ENCODE results near the gene LRRC14B.
A peak's percentile ranks its signal among the peaks of the same experiment; 100 is the strongest.
"Not testable (repeated sequence)": the region's sequence is repeated elsewhere in the genome, so short reads cannot be mapped to it uniquely, and the experiment has no call there.

LRRC14B gene

DNA sequence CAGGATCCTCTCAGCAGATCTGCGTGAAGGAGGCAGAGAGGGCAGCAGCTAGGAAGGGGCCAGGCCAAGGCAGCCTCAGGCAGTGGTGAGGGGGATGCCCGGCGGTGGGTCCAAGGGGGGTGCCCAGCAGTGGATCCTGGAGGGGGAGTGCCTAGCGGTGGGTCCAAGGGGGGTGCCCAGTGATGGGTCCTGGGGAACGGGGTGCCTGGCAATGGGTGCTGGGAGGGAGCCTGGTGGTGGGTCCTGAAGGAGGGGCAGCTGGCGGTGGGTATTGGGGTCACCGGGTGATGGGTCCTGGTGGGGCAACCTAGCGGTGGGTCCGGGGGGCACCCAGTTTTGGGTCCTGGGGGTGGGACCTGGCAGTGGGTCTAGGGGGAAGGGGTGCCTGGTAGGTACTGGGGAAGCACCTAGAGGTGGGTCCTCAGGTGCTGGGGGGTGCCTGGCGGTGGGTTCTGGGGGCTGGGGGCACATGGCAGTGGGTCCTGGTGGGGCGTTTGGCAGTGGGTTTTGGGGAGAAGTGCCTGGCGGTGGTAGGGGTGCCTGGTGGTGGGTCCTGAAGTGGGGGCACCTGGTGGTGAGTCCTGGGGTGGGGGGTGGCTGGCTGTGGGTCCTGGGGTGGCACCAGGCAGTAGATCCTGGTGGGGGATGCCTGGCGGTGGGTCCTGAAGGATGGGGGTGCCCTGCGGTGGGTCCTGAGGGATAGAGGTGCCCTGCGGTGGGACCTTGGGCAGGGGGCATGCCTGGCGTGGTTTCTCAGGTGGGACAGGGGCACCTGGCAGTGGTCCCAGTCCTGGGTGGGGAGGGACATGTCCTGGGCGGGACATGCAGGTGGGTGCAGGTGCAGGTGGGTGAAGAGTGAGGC, 1.9 kb downstream of the LRRC14B start:
- DNase-seq (ENCODE audit: low read depth), result no peak

DNA sequence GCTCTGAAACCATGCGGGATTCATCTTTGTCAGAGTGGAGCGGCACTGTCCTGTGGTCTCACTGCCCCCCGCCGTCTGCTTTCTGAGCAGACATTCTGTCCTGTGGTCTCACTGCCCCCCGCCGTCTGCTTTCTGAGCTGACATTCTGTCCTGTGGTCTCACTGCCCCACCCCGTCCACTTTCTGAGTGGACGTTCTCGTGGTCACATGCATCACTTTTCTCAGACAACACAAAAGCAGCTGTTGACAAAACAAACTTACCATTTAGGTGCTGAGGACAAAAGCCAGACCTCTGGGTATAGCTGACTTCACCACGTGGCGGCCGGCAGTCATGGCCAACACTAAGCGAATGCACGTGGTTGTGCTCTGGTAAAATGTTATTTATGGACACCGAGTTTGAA, 2.8 kb downstream of the LRRC14B start:
- DNase-seq (ENCODE audit: low read depth), result no peak

DNA sequence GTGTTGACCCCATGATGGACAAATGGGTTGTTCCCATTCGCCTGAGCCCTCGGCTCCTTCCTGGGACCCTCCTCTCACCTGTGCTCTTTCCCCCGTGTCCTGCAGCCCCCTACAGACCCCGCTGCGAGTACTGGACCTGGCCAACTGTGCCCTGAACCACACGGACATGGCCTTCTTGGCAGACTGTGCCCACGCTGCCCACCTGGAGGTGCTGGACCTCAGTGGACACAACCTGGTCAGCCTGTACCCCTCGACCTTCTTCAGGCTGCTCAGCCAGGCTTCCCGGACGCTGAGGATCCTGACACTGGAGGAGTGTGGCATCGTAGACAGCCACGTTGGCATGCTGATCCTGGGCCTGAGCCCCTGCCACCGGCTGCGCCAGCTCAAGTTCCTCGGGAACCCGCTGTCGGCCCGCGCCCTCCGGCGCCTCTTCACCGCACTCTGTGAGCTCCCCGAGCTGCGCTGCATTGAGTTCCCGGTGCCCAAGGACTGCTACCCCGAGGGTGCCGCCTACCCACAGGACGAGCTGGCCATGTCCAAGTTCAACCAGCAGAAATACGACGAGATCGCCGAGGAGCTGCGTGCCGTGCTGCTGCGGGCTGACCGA, 3.4 kb downstream of the LRRC14B start:
- no peak for DNase-seq (ENCODE audit: low read depth)

DNA sequence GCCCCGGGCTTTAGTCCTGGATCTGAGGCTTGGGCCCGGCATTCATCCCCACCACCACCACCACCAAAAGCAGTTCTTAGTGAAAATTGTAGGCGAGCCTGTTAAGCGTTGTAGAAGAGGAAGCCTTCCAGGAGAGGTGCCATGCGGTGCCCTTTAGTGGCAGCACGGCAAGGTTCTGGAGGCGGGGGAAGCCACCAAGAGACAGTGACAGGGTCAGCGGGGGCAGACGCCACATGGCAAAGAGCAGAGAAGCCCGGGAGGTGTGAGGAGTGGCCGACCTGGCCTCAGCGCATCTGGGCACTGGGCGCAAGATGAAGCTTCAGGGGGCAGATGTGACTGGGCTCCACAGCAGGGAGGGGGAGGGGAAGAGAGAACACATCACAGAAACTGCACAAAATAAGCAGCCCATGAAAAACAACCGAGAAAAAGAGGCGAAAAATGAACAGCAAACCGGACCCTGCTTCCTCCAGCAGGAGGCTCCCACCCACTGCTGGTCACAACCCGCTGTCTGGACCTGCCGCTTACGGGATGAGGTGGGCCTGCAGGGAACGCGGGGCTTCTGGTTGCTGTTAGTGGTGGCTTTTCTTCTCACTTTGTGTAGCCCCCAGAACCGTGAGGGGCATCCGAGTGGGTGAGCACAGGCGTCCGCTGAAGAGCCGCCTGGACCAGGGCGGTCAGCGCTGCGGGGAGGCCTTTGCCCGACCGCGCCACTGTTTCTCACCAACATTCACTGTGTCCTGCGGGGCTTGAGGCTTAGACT, 4.3 kb downstream of the LRRC14B start:
- DNase-seq (ENCODE audit: low read depth), result no peak

DNA sequence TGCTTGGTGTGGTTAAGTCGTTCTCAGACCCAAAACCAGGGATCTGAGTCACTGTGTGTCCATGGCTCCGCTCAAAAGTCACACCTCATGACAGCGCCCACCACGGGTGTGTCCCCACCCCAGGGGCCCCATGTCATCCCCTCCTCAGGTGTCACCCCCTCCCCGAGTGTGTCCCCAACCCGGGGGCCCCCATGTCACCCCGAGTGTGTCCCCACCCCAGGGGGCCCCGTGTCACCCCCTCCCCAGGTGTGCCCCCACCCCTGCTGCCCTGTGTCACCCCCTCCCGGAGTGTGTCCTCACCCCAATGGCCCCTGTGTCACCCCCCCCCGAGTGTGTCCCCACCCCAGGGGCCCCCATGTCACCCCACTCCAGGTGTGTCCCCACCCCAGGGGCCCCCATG, 5.1 kb downstream of the LRRC14B start:
- DNase-seq (ENCODE audit: low read depth), result no peak

DNA sequence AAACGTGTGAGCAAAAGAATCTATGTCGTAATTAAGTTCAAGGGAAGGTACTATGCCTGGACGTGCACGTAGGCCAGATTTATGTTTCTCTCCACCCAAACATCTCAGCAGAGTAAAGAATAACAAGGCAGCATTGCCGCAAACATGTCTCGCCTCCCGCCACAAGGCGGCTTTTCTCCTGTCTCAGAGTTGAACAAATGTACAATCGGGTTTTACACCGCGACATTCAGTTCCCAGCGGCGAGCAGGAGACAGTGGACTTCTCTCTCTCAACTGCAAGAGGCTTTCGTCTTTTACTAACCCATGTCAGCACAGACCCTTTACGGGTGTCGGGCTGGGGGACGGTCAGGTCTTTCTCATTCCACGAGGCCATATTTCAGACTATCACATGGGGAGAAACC, 5.7 kb downstream of the LRRC14B start:
- not testable (repeated sequence) for DNase-seq (ENCODE audit: low read depth)

DNA sequence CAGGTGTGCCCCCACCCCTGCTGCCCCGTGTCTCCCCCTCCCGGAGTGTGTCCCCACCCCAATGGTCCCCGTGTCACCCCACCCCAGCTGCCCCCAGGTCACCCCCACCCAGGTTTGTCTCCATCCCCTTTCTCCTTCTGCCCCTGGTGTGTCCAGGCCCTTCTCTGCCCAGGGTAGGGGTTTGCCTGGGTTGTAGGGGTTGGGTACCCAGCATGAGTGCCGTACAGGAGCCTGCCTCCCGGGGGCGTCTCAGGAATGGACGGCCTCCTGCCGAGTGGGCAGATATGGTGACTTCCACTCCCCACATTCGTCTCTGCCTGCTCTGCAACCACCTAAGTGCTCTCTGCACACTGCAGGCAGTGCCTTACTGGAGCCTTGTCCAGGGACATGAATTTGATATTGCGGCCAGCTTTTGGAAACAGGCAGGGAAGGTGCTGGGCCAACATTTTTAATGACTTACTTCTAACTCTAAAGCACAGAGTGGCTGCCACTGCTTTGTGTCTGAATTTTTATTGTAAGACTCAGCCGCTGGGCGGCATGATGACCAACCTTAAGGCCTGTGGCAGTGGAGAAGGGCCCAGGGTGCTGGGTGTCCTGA, 6.7 kb downstream of the LRRC14B start:
- DNase-seq (ENCODE audit: low read depth), result no peak

DNA sequence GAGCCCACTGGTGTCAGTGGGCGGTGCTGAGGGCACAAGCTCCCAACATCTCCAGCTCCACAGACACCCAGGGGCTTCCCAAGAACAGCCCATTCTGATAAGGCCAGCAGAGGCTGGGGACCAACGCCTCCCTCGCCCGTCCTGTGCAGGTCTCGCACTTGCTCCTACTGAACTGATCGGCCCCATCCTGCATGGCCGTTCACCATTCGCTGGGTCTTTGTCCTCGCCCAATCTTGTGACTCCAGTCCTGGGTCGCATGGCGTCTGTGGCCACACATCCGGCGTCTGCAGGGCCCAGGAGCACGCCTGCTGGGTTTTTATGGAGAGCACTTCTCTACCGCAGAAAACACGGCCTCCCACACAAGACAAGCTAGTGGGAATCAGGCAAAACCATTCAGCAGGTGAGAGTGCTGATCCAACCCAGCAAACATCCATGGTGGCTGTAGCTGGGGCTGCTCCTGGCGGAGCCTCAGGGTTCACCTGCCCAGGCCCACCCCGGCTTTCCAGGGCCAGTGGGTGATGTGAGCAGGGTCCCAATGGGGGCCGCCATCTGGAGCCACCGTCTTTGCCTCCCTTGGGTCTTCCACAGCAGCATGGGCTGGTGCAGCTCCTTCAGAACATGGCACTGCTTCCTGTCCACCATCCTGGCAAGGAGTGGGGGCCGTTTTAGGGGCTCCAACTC, 7.4 kb downstream of the LRRC14B start:
- no peak for DNase-seq (ENCODE audit: low read depth)

DNA sequence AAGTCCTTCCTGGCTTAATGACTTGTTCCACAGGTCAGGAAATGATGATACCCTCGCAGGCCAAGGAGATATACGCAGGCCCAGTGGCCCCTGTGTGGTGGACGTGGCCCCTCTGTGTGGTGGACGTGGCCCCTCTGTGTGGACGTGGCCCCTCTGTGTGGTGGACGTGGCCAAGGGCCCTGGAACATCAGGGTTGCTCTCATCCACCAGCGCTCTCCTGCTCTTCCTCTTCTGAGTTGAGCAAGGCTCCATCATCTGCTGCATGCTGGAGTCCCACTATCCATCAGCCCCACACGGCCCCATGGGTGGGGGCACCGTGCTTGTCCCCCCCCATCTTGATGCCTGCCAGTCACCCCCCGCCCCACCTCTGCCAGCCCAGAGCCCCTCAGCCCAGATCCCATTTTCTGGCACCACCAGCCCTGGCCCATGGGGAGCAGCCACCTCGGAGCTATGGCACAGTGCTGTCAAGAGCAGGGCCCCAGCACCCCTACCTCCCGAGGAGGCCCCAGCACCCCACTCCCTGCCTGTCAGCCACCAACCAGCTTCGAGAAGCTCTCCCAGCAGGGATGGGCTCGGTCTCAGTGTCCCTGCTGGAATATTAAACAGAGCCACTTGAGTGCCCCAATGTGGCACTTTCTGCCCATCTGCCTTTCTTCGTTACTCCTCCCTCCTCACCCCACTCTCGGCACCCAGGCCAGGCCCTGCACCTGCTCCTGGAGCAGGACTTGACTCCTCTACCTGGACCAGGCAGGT, 8.1 kb downstream of the LRRC14B start:
- no peak for DNase-seq (ENCODE audit: low read depth)

DNA sequence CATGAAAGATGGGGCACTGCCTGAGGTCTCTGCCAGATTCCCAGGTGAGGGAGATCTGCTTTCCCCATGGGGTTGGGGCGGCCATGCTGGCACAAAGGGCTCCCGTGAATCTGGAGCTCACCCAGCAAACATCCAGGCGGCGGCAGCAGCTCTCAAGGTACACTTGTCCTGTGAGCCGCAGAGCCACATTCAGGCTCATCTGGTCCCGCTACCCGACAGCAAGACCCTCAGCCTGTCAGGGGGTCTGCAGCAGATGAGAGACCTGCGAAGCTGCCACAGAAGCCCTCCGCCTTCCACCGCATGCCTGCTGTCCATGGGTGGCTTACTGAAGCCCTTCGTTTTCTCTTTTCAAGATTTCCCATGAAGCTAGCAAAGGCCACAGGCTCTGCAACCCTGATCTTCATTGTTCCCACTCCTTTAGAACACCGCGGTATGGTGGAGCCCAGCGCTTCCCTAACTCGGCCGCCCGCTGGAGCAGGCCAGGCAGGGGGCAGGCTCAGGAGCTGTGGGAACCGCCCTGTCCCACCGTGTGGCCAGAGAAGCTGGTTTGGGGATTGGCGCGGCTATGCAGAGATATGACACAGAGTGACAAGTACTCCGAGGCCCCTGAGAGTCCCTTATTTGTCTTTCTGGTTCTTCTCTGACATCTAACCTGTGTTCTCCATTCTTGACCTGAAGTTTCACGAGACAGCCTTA, 8.8 kb downstream of the LRRC14B start:
- no peak for DNase-seq (ENCODE audit: low read depth)

DNA sequence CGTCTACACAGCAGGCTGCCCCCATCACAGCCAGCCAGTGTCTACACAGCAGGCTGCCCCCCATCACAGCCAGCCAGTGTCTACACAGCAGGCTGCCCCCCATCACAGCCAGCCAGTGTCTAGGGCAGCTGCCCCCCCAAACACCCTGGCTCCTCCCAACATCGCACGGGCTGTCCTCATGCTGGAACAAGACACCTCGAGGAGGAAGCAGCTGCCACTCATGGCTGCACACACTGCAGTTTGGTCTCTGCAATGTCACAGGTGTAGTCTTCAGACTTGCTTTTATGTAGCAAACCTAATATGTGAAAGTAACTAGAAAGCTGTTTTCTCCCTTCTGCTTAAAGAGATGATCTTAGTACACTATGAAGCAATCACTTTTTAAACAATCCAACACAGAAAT, 9.7 kb downstream of the LRRC14B start:
- no peak for DNase-seq (ENCODE audit: low read depth)

DNA sequence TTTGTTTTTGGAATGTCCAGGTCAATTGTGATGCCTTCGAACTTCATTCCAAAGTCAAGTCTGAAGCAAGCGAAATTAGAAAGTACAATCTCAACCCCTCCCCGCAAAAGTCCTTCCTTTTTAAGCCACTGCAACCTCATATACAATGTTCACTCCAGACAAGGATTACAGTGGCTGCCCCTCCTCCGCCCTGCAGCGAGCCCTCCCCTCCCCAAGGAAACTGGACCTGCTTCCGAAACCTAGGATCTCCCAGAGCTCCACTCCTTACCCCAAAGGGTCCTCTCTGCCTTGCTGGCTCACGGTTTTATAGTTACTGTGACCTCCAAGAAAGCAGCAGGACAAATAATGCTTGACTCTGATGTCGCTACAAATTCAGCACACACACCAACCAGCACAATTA, 10.4 kb downstream of the LRRC14B start:
- DNase-seq (ENCODE audit: low read depth), result no peak

DNA sequence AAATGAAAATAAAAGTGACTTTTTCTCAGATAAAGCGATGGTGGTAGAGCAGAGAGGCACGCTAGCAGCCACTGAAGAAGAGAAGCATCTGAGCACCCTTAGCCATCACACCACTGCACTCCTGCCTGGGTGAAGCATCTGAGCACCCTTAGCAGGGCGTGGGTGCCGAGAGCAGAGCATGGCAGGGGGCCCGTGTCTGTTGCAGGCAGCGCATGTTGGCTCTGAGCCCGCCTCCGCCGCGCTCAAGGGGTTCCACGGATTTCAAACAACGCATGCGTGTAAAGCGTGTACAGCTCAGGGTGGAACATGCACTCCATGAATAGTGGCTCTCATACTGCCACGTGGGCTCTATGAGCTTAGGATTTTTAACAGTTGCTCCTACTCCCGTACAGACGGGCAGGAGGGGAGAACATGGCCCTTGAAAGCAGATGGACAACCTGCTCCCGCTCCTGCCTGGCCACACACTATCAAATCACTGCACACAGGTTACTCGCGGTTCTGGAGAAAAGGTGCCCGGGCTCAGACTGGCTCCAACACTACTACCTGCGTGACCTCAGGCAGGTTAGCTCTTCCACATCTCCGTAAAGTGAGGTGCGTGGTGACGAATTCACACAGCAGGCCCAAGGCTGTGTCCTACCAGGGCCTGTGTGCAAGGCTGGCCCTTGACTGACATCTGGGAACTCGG, 12.1 kb downstream of the LRRC14B start:
- DNase-seq (ENCODE audit: low read depth), result no peak

DNA sequence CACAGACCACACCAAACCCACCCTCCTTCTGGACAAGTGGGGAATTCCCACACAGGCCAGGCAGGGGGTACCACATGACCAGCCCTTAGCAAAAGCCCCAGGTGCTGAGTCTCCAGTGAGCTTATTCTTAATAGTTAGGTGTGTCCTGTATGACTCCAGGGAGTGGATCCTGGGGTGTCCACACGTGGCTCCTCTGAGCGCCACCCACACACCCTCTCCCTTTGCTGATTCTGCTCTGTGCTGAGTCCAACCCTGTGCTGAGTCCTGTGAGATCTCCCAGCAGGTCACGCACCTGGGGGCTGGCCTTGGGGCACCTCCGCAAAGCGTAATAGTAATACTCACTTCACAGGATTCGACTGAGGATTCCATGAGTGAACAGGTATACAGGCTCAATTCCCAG, 12.7 kb downstream of the LRRC14B start:
- no peak for DNase-seq (ENCODE audit: low read depth)

DNA sequence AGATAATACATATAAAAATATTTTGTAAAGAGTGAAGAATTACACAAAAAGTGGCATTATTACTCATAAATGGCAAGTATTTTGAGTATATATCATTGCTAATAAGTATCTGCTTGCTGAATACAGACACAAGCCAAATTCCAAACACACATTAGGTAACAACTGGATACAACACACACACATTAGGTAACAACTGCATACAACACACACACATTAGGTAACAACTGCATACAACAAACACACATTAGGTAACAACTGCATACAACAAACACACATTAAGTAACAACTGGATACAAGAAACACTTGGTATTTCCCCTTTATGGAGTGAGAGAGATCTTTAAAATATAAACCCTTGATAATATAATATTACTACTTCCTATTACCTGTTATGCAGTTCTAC, 13.2 kb downstream of the LRRC14B start:
- no peak for DNase-seq (ENCODE audit: low read depth)

DNA sequence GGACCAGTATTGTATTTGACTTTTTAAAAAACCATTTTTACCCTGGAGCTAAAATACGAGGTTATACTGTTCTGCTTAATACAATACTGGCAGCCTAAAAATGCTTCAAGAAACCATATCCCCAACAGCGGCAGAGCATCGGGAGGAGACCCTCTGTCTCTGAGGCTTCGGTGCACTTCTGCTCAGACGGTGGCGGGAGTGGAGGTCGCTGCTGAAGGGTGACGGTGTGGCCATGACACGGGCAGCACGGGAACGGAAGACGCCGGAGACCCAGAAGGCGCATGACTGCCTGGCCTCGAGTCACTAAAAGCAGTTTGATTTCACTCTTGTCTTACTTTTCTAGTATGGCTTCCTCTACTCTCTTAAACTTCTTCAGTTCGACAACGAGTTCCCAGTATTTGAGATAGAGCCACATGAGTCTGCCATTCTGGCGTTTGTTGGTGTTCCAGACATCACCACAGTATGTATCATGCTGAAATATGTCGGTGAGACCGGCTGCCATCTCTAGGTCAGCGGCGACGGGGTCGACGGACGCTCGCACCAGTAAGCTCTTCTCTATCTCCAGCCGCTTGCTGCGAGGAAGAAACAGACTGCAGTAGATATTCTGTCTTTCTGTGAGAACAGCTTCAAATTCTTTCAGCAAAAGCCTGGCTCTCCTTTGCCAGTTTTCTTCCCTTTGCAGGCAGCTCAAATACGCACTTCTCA, 13.8 kb downstream of the LRRC14B start:
- DNase-seq (ENCODE audit: low read depth), result no peak

DNA sequence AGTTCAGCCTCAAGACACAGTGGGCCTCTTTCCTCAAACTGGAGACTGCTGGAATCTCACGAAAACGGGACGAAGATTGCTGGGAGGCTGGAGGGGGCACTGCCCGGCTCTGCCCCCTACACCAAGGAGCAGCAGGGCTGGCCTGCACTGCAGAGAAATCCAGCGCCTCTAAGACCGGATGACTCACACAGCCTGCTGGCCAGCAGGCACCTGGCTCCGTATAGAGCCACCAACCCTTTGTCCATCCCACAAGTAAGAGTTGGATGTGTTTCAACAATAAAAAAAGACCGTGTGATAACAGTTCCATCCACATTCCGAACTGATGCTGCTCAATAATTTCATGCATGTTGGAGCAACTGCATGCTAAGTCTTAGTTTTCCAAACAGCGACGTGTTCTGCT, 15.1 kb downstream of the LRRC14B start:
- peak; percentile 23 for DNase-seq (ENCODE audit: low read depth)

DNA sequence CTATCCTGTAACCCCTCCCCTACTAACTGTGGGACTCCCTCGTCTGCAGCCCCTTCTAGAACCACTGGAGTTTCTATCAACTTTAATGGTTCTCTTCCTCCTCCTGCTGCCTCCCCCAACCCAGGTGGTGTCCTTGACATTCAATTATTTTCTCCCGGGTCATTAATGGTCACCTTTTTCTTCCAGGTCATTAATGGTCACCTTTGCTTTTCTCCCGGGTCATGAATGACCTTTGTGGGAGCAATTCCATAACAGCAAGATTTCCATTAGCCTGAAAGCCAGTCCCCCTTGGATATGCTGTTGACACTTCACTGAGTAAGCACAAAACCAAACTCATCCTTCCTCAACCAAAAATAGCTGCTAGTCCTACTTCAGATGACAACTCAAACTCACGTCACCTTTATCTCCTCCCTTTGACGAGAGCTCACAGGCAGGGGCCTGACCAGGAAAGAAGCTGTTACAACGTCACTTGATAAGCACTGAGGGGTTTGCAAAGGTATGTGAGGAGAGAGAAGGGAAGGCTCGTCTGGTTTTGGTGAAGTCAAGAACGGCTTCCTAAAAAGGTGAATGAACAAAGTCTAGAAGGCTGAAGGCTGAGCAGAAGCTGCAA, 15.7 kb downstream of the LRRC14B start:
- DNase-seq (ENCODE audit: low read depth), result no peak

DNA sequence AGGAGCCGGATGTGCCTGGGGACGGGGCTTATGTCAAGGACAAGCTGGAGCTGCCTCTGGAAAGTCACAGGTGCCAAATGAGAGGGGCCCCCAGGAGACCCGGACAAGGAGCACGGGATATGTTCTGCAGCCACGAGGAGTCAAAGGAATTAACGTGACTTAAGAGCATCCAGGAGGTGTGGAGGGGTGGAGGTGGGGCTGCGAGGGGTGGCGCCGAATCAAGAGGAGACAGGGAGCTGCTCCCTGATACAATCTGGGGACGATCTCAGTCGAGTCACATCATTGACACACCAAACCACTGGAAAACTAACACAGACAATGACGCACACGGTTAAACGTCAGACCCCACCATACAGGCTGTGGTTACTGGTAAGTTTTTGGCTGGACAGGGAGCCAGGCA, 16.3 kb downstream of the LRRC14B start:
- DNase-seq (ENCODE audit: low read depth), result peak; percentile 54
